Gastrocnemius medialis (tissue), 4 donors: ENCODE data around the gene CLEC4G. TPM values are rescaled to one million over a fixed set of nuclear protein-coding genes. Genes with fewer than 3 reads are reported as not detected.

Experiments
- ATAC-seq, 2 donors: fragments of 150-250 bp; one replicate each; pipeline ENCODE4 v1.9.1; 2016
- DNase-seq, 2 donors: peaks; one replicate each; pipeline ENCODE4 v3.0.0-alpha.2; 2019
- H3K27ac ChIP-seq, 4 donors: fragments of 200-600 bp; sonication (generic); 1 replicate in 1 of 4; 2 replicates in 3 of 4; pipeline ENCODE4 v1.5.1; 2016 to 2018; ENCODE audit warnings: mild to moderate bottlenecking in 2 of 4, moderate library complexity in 1 of 4
- H3K27me3 ChIP-seq, 3 donors: fragments of 200-600 bp; sonication (generic) in 2 of 3; 1 replicate in 1 of 3; 2 replicates in 2 of 3; pipeline versions ENCODE4 v1.5.1 to v1.6.0; 2016 to 2019; ENCODE audit warnings: mild to moderate bottlenecking in 1 of 3, moderate library complexity in 1 of 3
- H3K36me3 ChIP-seq, 2 donors: fragments of 200-600 bp; sonication (generic) in 1 of 2; one replicate each; pipeline ENCODE4 v1.5.1; 2017 to 2018
- H3K4me1 ChIP-seq, 2 donors: fragments of 200-600 bp; sonication (generic) in 1 of 2; one replicate each; pipeline ENCODE4 v1.5.1; 2016 to 2017; ENCODE audit warnings: mild to moderate bottlenecking in 2 of 2
- H3K4me3 ChIP-seq, 4 donors: fragments of 200-600 bp; sonication (generic) in 3 of 4; 1 replicate in 1 of 4; 2 replicates in 3 of 4; pipeline ENCODE4 v1.5.1; 2016 to 2019; ENCODE audit warnings: mild to moderate bottlenecking in 2 of 4
- H3K9me3 ChIP-seq, 3 donors: fragments of 200-600 bp; sonication (generic) in 2 of 3; 1 replicate in 1 of 3; 2 replicates in 2 of 3; pipeline ENCODE4 v1.5.1; 2016 to 2019
- CTCF ChIP-seq, 5 experiments: fragments of 450-650 bp in 3 of 5; fragments of 200-600 bp in 2 of 5; sonication (generic) in 2 of 5; IDR thresholded peaks in 4 of 5; conservative IDR thresholded peaks in 1 of 5; 1 replicate in 4 of 5; 2 replicates in 1 of 5; pipeline ENCODE4 v1.5.1; 2016 to 2019; ENCODE audit warnings: antibody characterized with exemption in 5 of 5, mild to moderate bottlenecking in 3 of 5, moderate library complexity in 3 of 5
- POLR2A ChIP-seq, 2 donors: fragments of 450-650 bp; IDR thresholded peaks; one replicate each; pipeline ENCODE4 v1.6.1; 2017; ENCODE audit warnings: antibody characterized with exemption in 2 of 2, mild to moderate bottlenecking in 2 of 2, moderate library complexity in 2 of 2
- in situ Hi-C, 4 donors: fragments of 200-750 bp; cut with MboI; loops; one replicate each; pipeline versions ENCODE4 v1.15.0 to v1.8.0; 2017; ENCODE audit warnings: low sequenced_read_pairs in 4 of 4
- intact Hi-C: fragments of 100-400 bp; cut with DNase I; formaldehyde crosslinking; loops from one replicate; pipeline ENCODE4 v1.15.1; 2023; ENCODE audit warnings: low total_unique reads
- total RNA-seq, 4 donors: library from RNA; depleted of rRNA; stranded (reverse); fragments of >200 nt; gene quantifications; one replicate each; pipeline versions ENCODE4 v1.1.0 to v1.2.3, GENCODE V29; 2016

Gene CLEC4G
- total RNA-seq, 4 donors from 2014 or later, result 0.86 TPM; not detected in 3

DNA sequence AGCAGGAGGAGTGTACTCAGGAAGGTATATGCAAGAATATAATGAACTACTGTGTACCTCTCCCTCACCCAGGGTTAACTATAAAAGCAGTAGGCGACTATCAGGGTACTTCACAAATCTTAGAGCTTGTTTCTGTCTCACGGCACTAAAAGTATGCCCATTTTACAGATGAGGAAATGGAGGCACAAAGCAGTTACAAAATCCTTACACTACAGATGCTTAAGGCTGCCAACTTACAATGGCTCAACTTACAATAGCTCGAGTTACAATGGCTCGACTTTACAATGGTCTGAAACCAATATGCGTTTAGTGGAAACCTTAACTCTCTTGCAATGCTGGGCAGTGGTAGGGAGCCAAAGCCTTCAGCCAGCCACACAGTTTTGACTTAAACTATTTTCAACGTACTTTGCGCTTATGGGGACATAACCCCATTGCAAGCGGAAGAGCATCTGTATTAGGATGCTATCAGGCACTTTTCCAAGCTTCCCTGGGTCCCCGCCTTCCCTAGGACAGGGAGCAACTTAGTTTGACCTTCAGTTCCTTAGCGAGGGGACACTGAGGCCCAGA lies 34.1 kb downstream of the CLEC4G start:
- no peaks in the 10 kb centered on the region for H3K4me1 ChIP-seq
- in situ Hi-C loops, result no loop called here
- DNase-seq, result no peak
- no peak for ATAC-seq
- no peaks in the 10 kb centered on the region for H3K36me3 ChIP-seq
- no peaks in the 10 kb centered on the region for H3K9me3 ChIP-seq
- TF ChIP-seq CTCF (IDR thresholded peaks at IDR 0.05 in 4 of 5, conservative IDR thresholded peaks at IDR 0.05 in 1 of 5), result no peak
- H3K27ac ChIP-seq, result no peak overlapping the region
- H3K4me3 ChIP-seq, result no peak overlapping the region
- peaks cover 0 to 22% (median 17%) of the 10 kb centered on the region in 3 donors for H3K27me3 ChIP-seq
- intact Hi-C loops, result no loop called here

- TF ChIP-seq CTCF (IDR thresholded peaks at IDR 0.05 in 4 of 5, conservative IDR thresholded peaks at IDR 0.05 in 1 of 5) (no peak), POLR2A (IDR thresholded peaks at IDR 0.05) (no peak)
- Histone ChIP-seq H3K36me3 (no peaks in the 10 kb centered on the region), H3K4me1 (no peaks in the 10 kb centered on the region), H3K27ac (no peak overlapping the region), H3K27me3 (peaks cover 3 to 26% (median 26%) of the 10 kb centered on the region in 3 donors), H3K4me3 (no peak overlapping the region), H3K9me3 (no peaks in the 10 kb centered on the region)
- no peak for ATAC-seq
- in situ Hi-C loops (no loop called here), intact Hi-C loops (no loop called here)
- no peak for DNase-seq
These were observed 37.4 kb downstream of the CLEC4G start for GRCh38 chr19:7694499-7694898.

GRCh38 chr19:7692417-7693088 lies 39.4 kb downstream of the CLEC4G start:
- Histone ChIP-seq H3K27me3 (peaks cover 3 to 23% (median 19%) of the 10 kb centered on the region in 3 donors), H3K4me1 (no peaks in the 10 kb centered on the region), H3K4me3 (no peak overlapping the region), H3K9me3 (no peaks in the 10 kb centered on the region), H3K27ac (no peak overlapping the region), H3K36me3 (no peaks in the 10 kb centered on the region)
- DNase-seq (no peak), ATAC-seq (no peak)
- in situ Hi-C loops (no loop called here), intact Hi-C loops (no loop called here)
- TF ChIP-seq POLR2A (IDR thresholded peaks at IDR 0.05), result no peak
- no peak for TF ChIP-seq CTCF (IDR thresholded peaks at IDR 0.05 in 4 of 5, conservative IDR thresholded peaks at IDR 0.05 in 1 of 5)

GRCh38 chr19:7691497-7691896 lies 40.4 kb downstream of the CLEC4G start:
- Histone ChIP-seq H3K27ac (no peak overlapping the region), H3K4me3 (no peak overlapping the region), H3K9me3 (no peaks in the 10 kb centered on the region), H3K36me3 (no peaks in the 10 kb centered on the region), H3K27me3 (peaks cover 3 to 16% (median 16%) of the 10 kb centered on the region in 3 donors), H3K4me1 (no peaks in the 10 kb centered on the region)
- TF ChIP-seq POLR2A (IDR thresholded peaks at IDR 0.05), result no peak
- TF ChIP-seq CTCF (IDR thresholded peaks at IDR 0.05 in 4 of 5, conservative IDR thresholded peaks at IDR 0.05 in 1 of 5), result no peak
- ATAC-seq (no peak), DNase-seq (no peak)
- intact Hi-C loops, result no loop called here
- in situ Hi-C loops, result no loop called here
